Mesenchymal stem cell (in vitro differentiated cells and primary cell): Measurements from ENCODE around the gene TRPM2.

Experiments
- DNase-seq: peaks from one replicate; pipeline ENCODE4 v3.0.0-alpha.2; 2013
- H2AFZ ChIP-seq: one replicate; pipeline ENCODE4 v1.6.1; 2013; ENCODE audit warnings: low read depth, mild to moderate bottlenecking, control low read depth, inconsistent platforms, low read length, moderate library complexity
- H2AK5ac ChIP-seq: 2 replicates; pipeline ENCODE4 v1.6.1; 2013; ENCODE audit warnings: low read length, moderate library complexity, mild to moderate bottlenecking, inconsistent platforms; ENCODE audit not compliant: severe bottlenecking
- H2BK120ac ChIP-seq: one replicate; pipeline ENCODE4 v1.6.1; 2013; ENCODE audit warnings: low read depth, mild to moderate bottlenecking, inconsistent platforms, low read length, moderate library complexity
- H2BK12ac ChIP-seq, 2 experiments: one replicate each; pipeline ENCODE4 v1.6.1; 2013; ENCODE audit warnings: inconsistent platforms in 2 of 2, low read length in 2 of 2, mild to moderate bottlenecking in 2 of 2, moderate library complexity in 2 of 2, control low read depth in 1 of 2
- H2BK15ac ChIP-seq: one replicate; pipeline ENCODE4 v1.6.1; 2013; ENCODE audit warnings: mild to moderate bottlenecking, low read depth, inconsistent platforms; ENCODE audit not compliant: poor library complexity, severe bottlenecking
- H2BK5ac ChIP-seq: 2 replicates; pipeline ENCODE4 v1.6.1; 2013; ENCODE audit warnings: low read depth, mild to moderate bottlenecking, low read length, control low read depth, inconsistent platforms; ENCODE audit not compliant: poor library complexity, severe bottlenecking
- H3K14ac ChIP-seq, 2 experiments: one replicate each; pipeline ENCODE4 v1.6.1; 2013; ENCODE audit warnings: inconsistent platforms in 2 of 2, low read length in 2 of 2, control low read depth in 1 of 2, mild to moderate bottlenecking in 1 of 2, moderate library complexity in 1 of 2
- H3K18ac ChIP-seq, 2 experiments: one replicate each; pipeline ENCODE4 v1.6.1; 2013; ENCODE audit warnings: inconsistent platforms in 2 of 2, low read length in 2 of 2, control low read depth in 1 of 2, low read depth in 1 of 2, mild to moderate bottlenecking in 1 of 2
- H3K23ac ChIP-seq, 2 experiments: one replicate each; pipeline ENCODE4 v1.6.1; 2013; ENCODE audit warnings: inconsistent platforms in 2 of 2, low read length in 2 of 2, mild to moderate bottlenecking in 2 of 2, moderate library complexity in 2 of 2, control low read depth in 1 of 2
- H3K27ac ChIP-seq: 2 replicates; pipeline ENCODE4 v1.5.1; 2013; ENCODE audit warnings: mild to moderate bottlenecking, moderate library complexity, low read length, control low read depth, inconsistent platforms; ENCODE audit not compliant: poor library complexity, severe bottlenecking
- H3K27me3 ChIP-seq, 2 experiments: 2 replicates each; pipeline versions ENCODE4 v1.6.1 to v1.7.0; 2013; ENCODE audit warnings: low read length in 2 of 2, mild to moderate bottlenecking in 2 of 2, moderate library complexity in 2 of 2, control low read depth in 1 of 2, inconsistent platforms in 1 of 2; ENCODE audit not compliant: control insufficient read depth in 1 of 2, insufficient read depth in 1 of 2
- H3K36me3 ChIP-seq, 2 experiments: 2 replicates each; pipeline versions ENCODE4 v1.6.1 to v1.7.0; 2013; ENCODE audit warnings: low read length in 2 of 2, control low read depth in 1 of 2, inconsistent platforms in 1 of 2, low read depth in 1 of 2, mild to moderate bottlenecking in 1 of 2; ENCODE audit not compliant: insufficient read depth in 2 of 2, control insufficient read depth in 1 of 2
- H3K4ac ChIP-seq, 2 experiments: one replicate each; pipeline ENCODE4 v1.6.1; 2013; ENCODE audit warnings: inconsistent platforms in 2 of 2, low read length in 2 of 2, mild to moderate bottlenecking in 2 of 2, moderate library complexity in 2 of 2, control low read depth in 1 of 2, low read depth in 1 of 2
- H3K4me1 ChIP-seq: 2 replicates; pipeline ENCODE4 v1.6.1; 2013; ENCODE audit warnings: low read depth, low read length, control low read depth; ENCODE audit not compliant: control insufficient read depth, insufficient read depth
- H3K4me2 ChIP-seq: 2 replicates; pipeline ENCODE4 v1.6.1; 2013; ENCODE audit warnings: low read length, mild to moderate bottlenecking, inconsistent platforms; ENCODE audit not compliant: poor library complexity, severe bottlenecking
- H3K4me3 ChIP-seq, 2 experiments: 2 replicates each; pipeline versions ENCODE4 v1.5.1 to v1.7.0; 2013; ENCODE audit warnings: low read length in 2 of 2, mild to moderate bottlenecking in 2 of 2, control low read depth in 1 of 2, low read depth in 1 of 2; ENCODE audit not compliant: insufficient read depth in 1 of 2
- H3K79me1 ChIP-seq: replicated peaks from 2 replicates; pipeline ENCODE4 v1.6.1; 2013; ENCODE audit warnings: mild to moderate bottlenecking, control low read depth, low read length, inconsistent platforms; ENCODE audit not compliant: poor library complexity, severe bottlenecking
- H3K9ac ChIP-seq: 2 replicates; pipeline ENCODE4 v1.7.0; 2013; ENCODE audit warnings: mild to moderate bottlenecking, low read length, moderate library complexity
- H3K9me3 ChIP-seq: 2 replicates; pipeline ENCODE4 v1.7.0; 2013; ENCODE audit warnings: mild to moderate bottlenecking, low read length; ENCODE audit not compliant: control insufficient read depth
- H4K8ac ChIP-seq: one replicate; pipeline ENCODE4 v1.6.1; 2013; ENCODE audit warnings: inconsistent platforms, mild to moderate bottlenecking, low read length, moderate library complexity
- H4K91ac ChIP-seq: one replicate; pipeline ENCODE4 v1.6.1; 2013; ENCODE audit warnings: mild to moderate bottlenecking, low read length, inconsistent platforms
- WGBS: methylation state at CpG from one replicate; pipeline ENCODE4 v1.1.7; 2013; ENCODE audit warnings: mixed read lengths; 5-methylcytosine and 5-hydroxymethylcytosine counted together

Gene TRPM2

DNA sequence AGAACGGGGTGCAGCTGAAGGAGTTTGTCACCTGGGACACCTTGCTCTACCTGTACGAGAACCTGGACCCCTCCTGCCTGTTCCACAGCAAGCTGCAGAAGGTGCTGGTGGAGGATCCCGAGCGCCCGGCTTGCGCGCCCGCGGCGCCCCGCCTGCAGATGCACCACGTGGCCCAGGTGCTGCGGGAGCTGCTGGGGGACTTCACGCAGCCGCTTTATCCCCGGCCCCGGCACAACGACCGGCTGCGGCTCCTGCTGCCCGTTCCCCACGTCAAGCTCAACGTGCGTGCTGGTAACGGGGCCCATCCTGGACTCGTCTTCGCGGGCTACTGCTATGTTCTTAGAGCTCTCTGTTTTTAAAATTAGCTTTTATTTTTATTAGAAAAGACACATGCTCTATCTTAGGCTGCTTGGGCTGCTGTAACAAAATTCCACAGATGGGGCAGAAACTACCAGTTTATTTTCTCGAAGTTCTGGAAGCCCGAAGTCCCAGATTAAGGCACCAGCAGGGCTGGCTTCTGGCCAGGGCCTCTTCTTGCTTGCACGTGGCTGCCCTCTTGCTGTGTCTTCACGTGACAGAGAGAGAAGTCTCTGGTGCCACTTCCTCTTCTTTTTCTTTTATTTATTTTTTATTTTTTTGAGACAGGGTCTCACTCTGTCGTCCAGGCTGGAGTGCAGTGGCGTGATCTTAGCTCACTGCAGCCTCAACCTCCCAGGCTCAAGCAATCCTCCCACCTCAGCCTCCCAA, 38.1 kb downstream of the TRPM2 start:
- WGBS: 84% methylated on average over 31 of the region's 34 CpGs

DNA sequence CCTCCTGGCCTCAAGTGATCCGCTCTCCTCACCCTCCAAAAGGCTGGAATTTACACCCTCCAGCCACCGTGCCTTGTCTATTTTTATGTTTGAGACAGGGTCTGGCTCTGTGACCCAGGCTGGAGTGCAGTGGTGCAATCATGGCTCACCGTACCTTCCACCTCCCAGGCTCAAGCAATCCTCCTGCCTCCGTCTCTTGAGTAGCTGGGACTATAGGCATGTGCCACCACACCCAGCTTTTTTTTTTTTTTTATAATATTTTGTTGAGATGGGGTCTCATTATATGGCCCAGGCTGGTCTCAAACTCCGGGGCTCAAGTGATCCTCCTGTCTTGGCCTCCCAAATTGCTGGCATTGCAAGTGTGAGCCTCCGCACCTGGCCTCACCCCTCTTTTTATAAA, 38.8 kb downstream of the TRPM2 start:
- Histone ChIP-seq H3K36me3 (no peaks in the 10 kb centered on the region), H2BK12ac (no peak overlapping the region), H3K9ac (no peak overlapping the region), H2BK120ac (no peak overlapping the region), H3K4me2 (no peak overlapping the region), H2BK5ac (no peak overlapping the region), H3K27me3 (peaks cover 0 to 3% of the 10 kb centered on the region in 2 experiments), H3K14ac (no peak overlapping the region), H3K9me3 (peaks cover 10% of the 10 kb centered on the region), H2AK5ac (no peak overlapping the region), H3K4me1 (no peaks in the 10 kb centered on the region), H4K91ac (no peak overlapping the region), H3K18ac (no peak overlapping the region), H4K8ac (no peak overlapping the region), H2BK15ac (no peak overlapping the region), H3K4ac (no peak overlapping the region), H3K79me1 (no peaks in the 10 kb centered on the region), H3K27ac (no peak overlapping the region), H2AFZ (no peak overlapping the region), H3K4me3 (no peak overlapping the region), H3K23ac (no peak overlapping the region)
- WGBS: 81% methylated on average over 5 of the region's 6 CpGs
- no peak for DNase-seq

More for the DNA sequence above, 38.1 kb downstream of the TRPM2 start:
- Histone ChIP-seq H3K4me2 (no peak overlapping the region), H3K9ac (no peak overlapping the region), H3K4ac (no peak overlapping the region), H3K27me3 (peaks cover 0 to 3% of the 10 kb centered on the region in 2 experiments), H2AFZ (no peak overlapping the region), H3K14ac (no peak overlapping the region), H2BK120ac (no peak overlapping the region), H3K36me3 (no peaks in the 10 kb centered on the region), H3K9me3 (peaks cover 15% of the 10 kb centered on the region), H3K4me1 (no peaks in the 10 kb centered on the region), H3K79me1 (no peaks in the 10 kb centered on the region), H2AK5ac (no peak overlapping the region), H3K4me3 (no peak overlapping the region), H2BK15ac (no peak overlapping the region), H4K8ac (no peak overlapping the region), H4K91ac (no peak overlapping the region), H2BK12ac (no peak overlapping the region), H3K18ac (no peak overlapping the region), H3K27ac (no peak overlapping the region), H2BK5ac (no peak overlapping the region), H3K23ac (no peak overlapping the region)
- no peak for DNase-seq

DNA sequence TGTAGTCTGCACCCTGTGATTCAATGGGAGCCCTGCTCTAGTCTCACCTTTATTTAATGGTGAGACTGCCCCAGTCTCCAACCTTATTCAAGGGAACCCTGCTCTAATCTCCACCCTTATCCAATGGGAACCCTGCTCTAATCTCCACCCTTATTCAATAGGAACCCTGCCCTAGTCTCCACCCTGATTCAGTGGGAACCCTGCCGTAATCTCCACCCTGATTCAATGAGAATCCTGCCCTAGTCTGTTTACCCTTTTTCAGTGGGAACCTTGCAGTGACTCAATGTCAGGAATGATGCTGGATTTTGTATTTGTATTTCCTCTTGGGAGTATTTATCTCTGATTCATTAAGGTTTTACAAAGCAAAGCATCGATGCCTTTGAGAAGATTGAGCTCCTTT, 39.5 kb downstream of the TRPM2 start:
- H3K23ac ChIP-seq: no peak overlapping the region
- H2AFZ ChIP-seq: no peak overlapping the region
- no peak overlapping the region for H3K4ac ChIP-seq
- no peak overlapping the region for H3K18ac ChIP-seq
- no peak overlapping the region for H2AK5ac ChIP-seq
- no peak overlapping the region for H3K4me2 ChIP-seq
- no peak overlapping the region for H2BK12ac ChIP-seq
- no peak overlapping the region for H2BK5ac ChIP-seq
- H3K27ac ChIP-seq: no peak overlapping the region
- H3K4me1 ChIP-seq: no peaks in the 10 kb centered on the region
- H4K91ac ChIP-seq: no peak overlapping the region
- no peak overlapping the region for H4K8ac ChIP-seq
- WGBS: 80% methylated on average over 2 of the region's 2 CpGs
- H2BK120ac ChIP-seq: no peak overlapping the region
- no peaks in the 10 kb centered on the region for H3K79me1 ChIP-seq
- H3K9ac ChIP-seq: no peak overlapping the region
- no peak overlapping the region for H2BK15ac ChIP-seq
- no peaks in the 10 kb centered on the region for H3K36me3 ChIP-seq
- H3K9me3 ChIP-seq: peaks cover 6% of the 10 kb centered on the region
- H3K14ac ChIP-seq: no peak overlapping the region
- H3K27me3 ChIP-seq: peaks cover 0 to 3% of the 10 kb centered on the region in 2 experiments
- no peak overlapping the region for H3K4me3 ChIP-seq
- DNase-seq: no peak

DNA sequence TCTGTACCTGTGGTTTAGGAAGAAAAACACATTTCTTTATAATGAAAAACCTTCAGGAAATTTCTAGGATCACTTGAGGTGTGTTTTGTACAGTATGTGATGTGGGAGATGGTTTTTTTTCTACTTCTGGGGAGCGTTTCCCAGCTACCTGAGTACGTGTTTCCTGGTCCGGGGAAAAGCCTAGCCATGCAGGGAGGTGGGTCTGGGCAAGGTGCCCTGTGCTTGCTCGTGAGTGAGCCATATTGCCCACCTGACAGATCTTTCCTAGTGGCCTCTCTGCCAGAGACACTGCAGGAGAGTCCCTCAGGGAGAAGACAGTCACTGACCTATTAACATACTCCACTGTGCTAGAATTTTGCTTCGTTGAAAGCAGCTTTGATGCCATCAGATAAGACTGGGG, 41.3 kb downstream of the TRPM2 start:
- 71% methylated on average over 5 of the region's 5 CpGs for WGBS
- no peak overlapping the region for H2AFZ ChIP-seq

More for the DNA sequence above, 41.3 kb downstream of the TRPM2 start:
- Histone ChIP-seq H2BK12ac (no peak overlapping the region), H3K4me2 (no peak overlapping the region), H3K79me1 (no peaks in the 10 kb centered on the region), H3K9me3 (peaks cover 3% of the 10 kb centered on the region), H4K91ac (no peak overlapping the region), H4K8ac (no peak overlapping the region), H3K4me1 (no peaks in the 10 kb centered on the region), H3K27me3 (peaks cover 0 to 3% of the 10 kb centered on the region in 2 experiments), H3K18ac (no peak overlapping the region), H2BK5ac (no peak overlapping the region), H3K4ac (no peak overlapping the region), H3K36me3 (no peaks in the 10 kb centered on the region), H2BK120ac (no peak overlapping the region), H3K23ac (no peak overlapping the region), H3K14ac (no peak overlapping the region), H3K9ac (no peak overlapping the region), H2BK15ac (no peak overlapping the region), H3K4me3 (no peak overlapping the region), H2AK5ac (no peak overlapping the region), H3K27ac (no peak overlapping the region)
- no peak for DNase-seq
